ENCODE data around the gene ZNF14. TPM values are rescaled to one million over a fixed set of nuclear protein-coding genes. Genes with fewer than 3 reads are reported as not detected.
"Not testable (repeated sequence)": the region's sequence is repeated elsewhere in the genome, so short reads cannot be mapped to it uniquely, and the experiment has no call there.

ZNF14 gene
- total RNA-seq, 1 experiment from 2014 or later = 5.6 TPM

GRCh38 chr19:19774354-19775033 lies 41.6 kb upstream of the ZNF14 start:
- DNase-seq (ENCODE audit: low read depth, low spot score) = no peak
- no peaks in the 10 kb centered on the region for H3K27me3 ChIP-seq (ENCODE audit: control insufficient read depth, insufficient read depth, low read length)
- no peaks in the 10 kb centered on the region; the same call in 1 of the 2 replicates for H3K36me3 ChIP-seq (ENCODE audit: control insufficient read depth, insufficient read depth, low read length)
- intact Hi-C loops (cut with micrococcal nuclease; ENCODE audit: unreplicated experiment) = no loop called here
- H3K4me3 ChIP-seq (ENCODE audit: low read depth in 2 of 2, low read length in 2 of 2) = no peak overlapping the region
- in situ Hi-C loops (cut with HindIII; ENCODE audit: low pct_unique_long_range_greater_than_20kb, low sequenced_read_pairs) = no loop called here
- ATAC-seq = no peak
- H3K9me3 ChIP-seq (ENCODE audit: control insufficient read depth, insufficient read depth, low read depth, low read length) = peaks cover 4% of the 10 kb centered on the region; the same call in 1 of the 2 replicates
- ChIA-PET POLR2A (no interaction called here), CTCF (no interaction called here)
- TF ChIP-seq TCF7L2 (IDR thresholded peaks at IDR 0.05; ENCODE audit: low read depth, low read length) (no peak), SIN3A (IDR thresholded peaks at IDR 0.05; ENCODE audit: borderline replicate concordance, insufficient read depth, low read depth, low read length) (no peak), POLR2AphosphoS5 (IDR thresholded peaks at IDR 0.05; ENCODE audit: low read depth, low read length) (no peak)
- TF ChIP-seq, protein P1, sequence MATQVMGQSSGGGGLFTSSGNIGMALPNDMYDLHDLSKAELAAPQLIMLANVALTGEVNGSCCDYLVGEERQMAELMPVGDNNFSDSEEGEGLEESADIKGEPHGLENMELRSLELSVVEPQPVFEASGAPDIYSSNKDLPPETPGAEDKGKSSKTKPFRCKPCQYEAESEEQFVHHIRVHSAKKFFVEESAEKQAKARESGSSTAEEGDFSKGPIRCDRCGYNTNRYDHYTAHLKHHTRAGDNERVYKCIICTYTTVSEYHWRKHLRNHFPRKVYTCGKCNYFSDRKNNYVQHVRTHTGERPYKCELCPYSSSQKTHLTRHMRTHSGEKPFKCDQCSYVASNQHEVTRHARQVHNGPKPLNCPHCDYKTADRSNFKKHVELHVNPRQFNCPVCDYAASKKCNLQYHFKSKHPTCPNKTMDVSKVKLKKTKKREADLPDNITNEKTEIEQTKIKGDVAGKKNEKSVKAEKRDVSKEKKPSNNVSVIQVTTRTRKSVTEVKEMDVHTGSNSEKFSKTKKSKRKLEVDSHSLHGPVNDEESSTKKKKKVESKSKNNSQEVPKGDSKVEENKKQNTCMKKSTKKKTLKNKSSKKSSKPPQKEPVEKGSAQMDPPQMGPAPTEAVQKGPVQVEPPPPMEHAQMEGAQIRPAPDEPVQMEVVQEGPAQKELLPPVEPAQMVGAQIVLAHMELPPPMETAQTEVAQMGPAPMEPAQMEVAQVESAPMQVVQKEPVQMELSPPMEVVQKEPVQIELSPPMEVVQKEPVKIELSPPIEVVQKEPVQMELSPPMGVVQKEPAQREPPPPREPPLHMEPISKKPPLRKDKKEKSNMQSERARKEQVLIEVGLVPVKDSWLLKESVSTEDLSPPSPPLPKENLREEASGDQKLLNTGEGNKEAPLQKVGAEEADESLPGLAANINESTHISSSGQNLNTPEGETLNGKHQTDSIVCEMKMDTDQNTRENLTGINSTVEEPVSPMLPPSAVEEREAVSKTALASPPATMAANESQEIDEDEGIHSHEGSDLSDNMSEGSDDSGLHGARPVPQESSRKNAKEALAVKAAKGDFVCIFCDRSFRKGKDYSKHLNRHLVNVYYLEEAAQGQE (IDR thresholded peaks at IDR 0.05; ENCODE audit: insufficient read depth in 1 of 2, low read depth in 2 of 2, low read length in 1 of 2) = no peak
- TF ChIP-seq, protein P2, sequence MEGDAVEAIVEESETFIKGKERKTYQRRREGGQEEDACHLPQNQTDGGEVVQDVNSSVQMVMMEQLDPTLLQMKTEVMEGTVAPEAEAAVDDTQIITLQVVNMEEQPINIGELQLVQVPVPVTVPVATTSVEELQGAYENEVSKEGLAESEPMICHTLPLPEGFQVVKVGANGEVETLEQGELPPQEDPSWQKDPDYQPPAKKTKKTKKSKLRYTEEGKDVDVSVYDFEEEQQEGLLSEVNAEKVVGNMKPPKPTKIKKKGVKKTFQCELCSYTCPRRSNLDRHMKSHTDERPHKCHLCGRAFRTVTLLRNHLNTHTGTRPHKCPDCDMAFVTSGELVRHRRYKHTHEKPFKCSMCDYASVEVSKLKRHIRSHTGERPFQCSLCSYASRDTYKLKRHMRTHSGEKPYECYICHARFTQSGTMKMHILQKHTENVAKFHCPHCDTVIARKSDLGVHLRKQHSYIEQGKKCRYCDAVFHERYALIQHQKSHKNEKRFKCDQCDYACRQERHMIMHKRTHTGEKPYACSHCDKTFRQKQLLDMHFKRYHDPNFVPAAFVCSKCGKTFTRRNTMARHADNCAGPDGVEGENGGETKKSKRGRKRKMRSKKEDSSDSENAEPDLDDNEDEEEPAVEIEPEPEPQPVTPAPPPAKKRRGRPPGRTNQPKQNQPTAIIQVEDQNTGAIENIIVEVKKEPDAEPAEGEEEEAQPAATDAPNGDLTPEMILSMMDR (IDR thresholded peaks at IDR 0.05) = no peak
- BruUV-seq (replicated peaks) = no TSS peak
- H3K27ac ChIP-seq (ENCODE audit: low read length) = no peak overlapping the region
- H3K4me1 ChIP-seq (ENCODE audit: control insufficient read depth, insufficient read depth, low read length) = peaks cover 11% of the 10 kb centered on the region

DNA sequence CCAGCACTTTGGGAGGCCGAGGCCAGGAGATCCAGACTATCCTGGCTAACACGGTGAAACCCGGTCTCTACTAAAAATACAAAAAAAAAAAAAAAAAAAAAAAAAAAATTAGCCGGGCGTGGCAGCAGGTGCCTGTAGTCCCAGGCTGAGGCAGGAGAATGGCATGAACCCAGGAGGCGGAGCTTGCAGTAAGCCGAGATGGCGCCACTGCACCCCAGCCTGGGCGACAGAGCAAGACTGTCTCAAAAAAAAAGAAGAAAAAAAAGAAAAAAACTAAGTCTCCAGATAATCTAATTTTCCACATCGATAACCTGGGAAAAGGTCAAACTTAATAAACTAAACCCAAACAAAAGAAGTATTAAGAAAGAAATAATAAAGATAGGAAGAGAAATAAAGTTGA lies 39.1 kb upstream of the ZNF14 start:
- BruUV-seq (replicated peaks); DNase-seq (ENCODE audit: low read depth, low spot score); ATAC-seq; H3K36me3 ChIP-seq (ENCODE audit: control insufficient read depth, insufficient read depth, low read length); CTCF ChIA-PET; intact Hi-C loops (cut with micrococcal nuclease; ENCODE audit: unreplicated experiment); H3K27ac ChIP-seq (ENCODE audit: low read length); in situ Hi-C loops (cut with HindIII; ENCODE audit: low pct_unique_long_range_greater_than_20kb, low sequenced_read_pairs); H3K4me3 ChIP-seq (ENCODE audit: low read depth in 2 of 2, low read length in 2 of 2); H3K4me1 ChIP-seq (ENCODE audit: control insufficient read depth, insufficient read depth, low read length); H3K9me3 ChIP-seq (ENCODE audit: control insufficient read depth, insufficient read depth, low read depth, low read length); H3K27me3 ChIP-seq (ENCODE audit: control insufficient read depth, insufficient read depth, low read length): not testable (repeated sequence)
- POLR2A ChIA-PET = interaction anchor here (0.7 kb wide), 1 partner anchor 1173 kb away, joined by 9 read pairs; no protein-coding TSS in a partner anchor

DNA sequence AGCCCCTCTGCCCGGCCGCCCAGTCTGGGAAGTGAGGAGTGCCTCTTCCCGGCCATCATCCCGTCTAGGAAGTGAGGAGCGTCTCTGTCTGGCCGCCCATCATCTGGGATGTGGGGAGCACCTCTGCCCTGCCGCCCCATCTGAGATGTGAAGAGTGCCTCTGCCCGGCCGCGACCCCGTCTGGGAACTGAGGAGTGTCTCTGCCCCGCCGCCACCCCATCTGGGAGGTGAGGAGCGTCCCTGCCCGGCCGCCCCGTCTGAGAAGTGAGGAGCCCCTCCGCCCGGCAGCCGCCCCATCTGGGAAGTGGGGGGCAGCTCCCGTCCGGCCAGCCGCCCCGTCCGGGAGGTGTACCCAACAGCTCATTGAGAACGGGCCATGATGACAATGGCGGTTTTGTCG lies 37.1 kb upstream of the ZNF14 start:
- in situ Hi-C loops (cut with HindIII; ENCODE audit: low pct_unique_long_range_greater_than_20kb, low sequenced_read_pairs); ATAC-seq; H3K36me3 ChIP-seq (ENCODE audit: control insufficient read depth, insufficient read depth, low read length); DNase-seq (ENCODE audit: low read depth, low spot score); H3K27me3 ChIP-seq (ENCODE audit: control insufficient read depth, insufficient read depth, low read length); intact Hi-C loops (cut with micrococcal nuclease; ENCODE audit: unreplicated experiment); POLR2A ChIA-PET; H3K4me1 ChIP-seq (ENCODE audit: control insufficient read depth, insufficient read depth, low read length); H3K27ac ChIP-seq (ENCODE audit: low read length); H3K4me3 ChIP-seq (ENCODE audit: low read depth in 2 of 2, low read length in 2 of 2); CTCF ChIA-PET; BruUV-seq (replicated peaks); H3K9me3 ChIP-seq (ENCODE audit: control insufficient read depth, insufficient read depth, low read depth, low read length): not testable (repeated sequence)

Data from Panc1 (cell line).